Neural cell (in vitro differentiated cells): ENCODE measurements around the gene BAIAP2L1.

Source experiments
- CTCF ChIP-seq: fragments of 450-650 bp; IDR thresholded peaks from 2 replicates; pipeline ENCODE4 v1.5.1; 2014; ENCODE audit warnings: antibody characterized with exemption, mild to moderate bottlenecking, moderate library complexity; ENCODE audit not compliant: poor library complexity, severe bottlenecking
- EP300 ChIP-seq: fragments of 450-650 bp; conservative IDR thresholded peaks from 2 replicates; pipeline ENCODE4 v1.6.1; 2014; ENCODE audit warnings: antibody characterized with exemption, mild to moderate bottlenecking, moderate library complexity; ENCODE audit not compliant: poor library complexity, severe bottlenecking
- EZH2 ChIP-seq: fragments of 200-600, 300-800 bp; shearing (Covaris generic), sonication (generic); IDR thresholded peaks from 2 replicates; pipeline ENCODE4 v1.6.1; 2014; ENCODE audit warnings: antibody characterized with exemption, low read length, borderline replicate concordance, mild to moderate bottlenecking; ENCODE audit not compliant: insufficient read depth, poor library complexity, severe bottlenecking
- POLR2AphosphoS5 ChIP-seq: IDR thresholded peaks from 2 replicates; pipeline ENCODE4 v1.6.1; 2012
- RAD21 ChIP-seq: fragments of 450-650 bp; conservative IDR thresholded peaks from 2 replicates; pipeline ENCODE4 v1.6.1; 2014; ENCODE audit warnings: antibody characterized with exemption, mild to moderate bottlenecking, moderate library complexity
- SMC3 ChIP-seq: fragments of 450-650 bp; conservative IDR thresholded peaks from 2 replicates; pipeline ENCODE4 v1.6.1; 2014; ENCODE audit warnings: antibody characterized with exemption, mild to moderate bottlenecking, moderate library complexity; ENCODE audit not compliant: poor library complexity
- TAF1 ChIP-seq: IDR thresholded peaks from 2 replicates; pipeline ENCODE4 v1.6.1; 2012; ENCODE audit warnings: low read depth

GRCh38 chr7:98242934-98243333 lies 158.0 kb downstream of the BAIAP2L1 start:
- TF ChIP-seq CTCF (no peak), EZH2 (no peak), POLR2AphosphoS5 (no peak), EP300 (no peak), TAF1 (no peak), SMC3 (no peak), RAD21 (no peak)
